Endothelial cell (in vitro differentiated cells): ENCODE measurements around the gene PDHB. TPM values are rescaled to one million over a fixed set of nuclear protein-coding genes. Genes with fewer than 3 reads are reported as not detected.
A peak's percentile ranks its signal among the peaks of the same experiment; 100 is the strongest.

ENCODE experiments used
- DNase-seq: peaks from one replicate; pipeline ENCODE4 v3.0.0; 2021; ENCODE audit warnings: low spot score
- H3K27ac Mint-ChIP-seq: one replicate; pipeline ENCODE4 v1.8.0; 2021; ENCODE audit warnings: mixed read lengths, inconsistent platforms; ENCODE audit not compliant: unreplicated experiment
- H3K27me3 Mint-ChIP-seq: one replicate; pipeline ENCODE4 v1.8.0; 2021; ENCODE audit warnings: mild to moderate bottlenecking, moderate library complexity, mixed read lengths, inconsistent platforms; ENCODE audit not compliant: unreplicated experiment
- H3K36me3 Mint-ChIP-seq: one replicate; pipeline ENCODE4 v1.8.0; 2021; ENCODE audit warnings: mild to moderate bottlenecking, low read depth, mixed read lengths, inconsistent platforms; ENCODE audit not compliant: unreplicated experiment
- H3K4me1 Mint-ChIP-seq: one replicate; pipeline ENCODE4 v1.8.0; 2021; ENCODE audit warnings: mild to moderate bottlenecking, mixed read lengths, inconsistent platforms; ENCODE audit not compliant: unreplicated experiment
- H3K4me3 Mint-ChIP-seq: one replicate; pipeline ENCODE4 v1.8.0; 2021; ENCODE audit warnings: mild to moderate bottlenecking, mixed read lengths, inconsistent platforms; ENCODE audit not compliant: unreplicated experiment
- H3K9me3 Mint-ChIP-seq: one replicate; pipeline ENCODE4 v1.8.0; 2021; ENCODE audit warnings: mixed read lengths, inconsistent platforms; ENCODE audit not compliant: unreplicated experiment
- total RNA-seq: library from RNA; stranded (reverse); fragmentation: NEBNext Ultra II Directional; extraction: Animal tissue kit (Norgen Biotek cat#: 25700); gene quantifications from one replicate; pipeline ENCODE4 v1.2.1, GENCODE V29; 2021; ENCODE audit not compliant: unreplicated experiment
- TF ChIP-seq, protein P1 (sequence below): fragments of 200-600 bp; sonication (generic); IDR thresholded peaks from one replicate; pipeline ENCODE4 v1.5.0; 2021; ENCODE audit warnings: antibody characterized with exemption; ENCODE audit not compliant: unreplicated experiment

Gene PDHB
- total RNA-seq, 1 donor from 2014 or later, result 72.8 TPM

DNA sequence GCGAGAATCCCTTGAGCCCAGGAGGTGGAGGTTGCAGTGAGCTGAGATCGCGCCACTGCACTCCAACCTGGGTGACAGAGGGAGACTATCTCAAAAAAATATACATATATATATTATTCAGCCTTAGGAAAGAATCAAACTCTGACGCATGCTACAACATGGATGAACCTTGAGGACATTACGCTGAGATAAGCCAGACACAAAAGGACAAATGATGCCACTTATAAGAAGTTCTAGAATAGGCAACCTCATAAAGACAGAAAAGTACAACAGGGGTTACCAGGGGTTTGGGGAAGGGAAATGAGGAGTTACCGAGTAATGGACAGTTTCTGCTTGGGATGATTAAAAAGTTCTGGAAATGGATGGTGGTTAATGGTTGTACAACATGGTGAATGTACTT lies 727 bp downstream of the PDHB start:
- no peak for DNase-seq
- Mint-ChIP-seq H3K36me3 (peaks cover 20% of the 10 kb centered on the region), H3K27ac (peak overlapping the region; percentile 74), H3K4me3 (peak overlapping the region; percentile 96), H3K27me3 (peaks cover 15% of the 10 kb centered on the region), H3K4me1 (peaks cover 22% of the 10 kb centered on the region), H3K9me3 (no peaks in the 10 kb centered on the region)
- TF ChIP-seq, protein P1, sequence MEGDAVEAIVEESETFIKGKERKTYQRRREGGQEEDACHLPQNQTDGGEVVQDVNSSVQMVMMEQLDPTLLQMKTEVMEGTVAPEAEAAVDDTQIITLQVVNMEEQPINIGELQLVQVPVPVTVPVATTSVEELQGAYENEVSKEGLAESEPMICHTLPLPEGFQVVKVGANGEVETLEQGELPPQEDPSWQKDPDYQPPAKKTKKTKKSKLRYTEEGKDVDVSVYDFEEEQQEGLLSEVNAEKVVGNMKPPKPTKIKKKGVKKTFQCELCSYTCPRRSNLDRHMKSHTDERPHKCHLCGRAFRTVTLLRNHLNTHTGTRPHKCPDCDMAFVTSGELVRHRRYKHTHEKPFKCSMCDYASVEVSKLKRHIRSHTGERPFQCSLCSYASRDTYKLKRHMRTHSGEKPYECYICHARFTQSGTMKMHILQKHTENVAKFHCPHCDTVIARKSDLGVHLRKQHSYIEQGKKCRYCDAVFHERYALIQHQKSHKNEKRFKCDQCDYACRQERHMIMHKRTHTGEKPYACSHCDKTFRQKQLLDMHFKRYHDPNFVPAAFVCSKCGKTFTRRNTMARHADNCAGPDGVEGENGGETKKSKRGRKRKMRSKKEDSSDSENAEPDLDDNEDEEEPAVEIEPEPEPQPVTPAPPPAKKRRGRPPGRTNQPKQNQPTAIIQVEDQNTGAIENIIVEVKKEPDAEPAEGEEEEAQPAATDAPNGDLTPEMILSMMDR, result no peak

DNA sequence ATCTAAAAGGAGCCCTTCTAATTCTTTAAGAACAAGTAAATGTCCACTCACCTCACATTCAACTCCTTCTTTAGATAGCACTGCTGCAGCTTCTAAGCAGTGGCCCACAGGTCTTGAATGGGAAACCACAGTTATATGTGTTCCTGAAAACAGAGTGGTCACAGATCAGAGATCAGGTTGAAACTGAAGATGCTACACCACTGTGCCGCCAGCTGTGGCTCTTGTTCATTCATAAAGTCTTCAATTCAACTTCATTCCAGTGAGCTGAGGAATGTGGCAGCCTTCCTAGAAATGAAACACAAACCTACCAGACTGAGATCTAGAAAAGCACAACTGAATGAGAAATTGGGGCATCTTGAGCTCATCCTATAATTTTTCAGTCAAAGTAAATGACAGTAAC lies 4.0 kb downstream of the PDHB start:
- Mint-ChIP-seq H3K9me3 (no peaks in the 10 kb centered on the region), H3K4me1 (peaks cover 35% of the 10 kb centered on the region), H3K27me3 (peaks cover 8% of the 10 kb centered on the region), H3K4me3 (no peak overlapping the region), H3K36me3 (peaks cover 22% of the 10 kb centered on the region), H3K27ac (no peak overlapping the region)
- no peak for DNase-seq
- TF ChIP-seq, protein P1, result no peak

DNA sequence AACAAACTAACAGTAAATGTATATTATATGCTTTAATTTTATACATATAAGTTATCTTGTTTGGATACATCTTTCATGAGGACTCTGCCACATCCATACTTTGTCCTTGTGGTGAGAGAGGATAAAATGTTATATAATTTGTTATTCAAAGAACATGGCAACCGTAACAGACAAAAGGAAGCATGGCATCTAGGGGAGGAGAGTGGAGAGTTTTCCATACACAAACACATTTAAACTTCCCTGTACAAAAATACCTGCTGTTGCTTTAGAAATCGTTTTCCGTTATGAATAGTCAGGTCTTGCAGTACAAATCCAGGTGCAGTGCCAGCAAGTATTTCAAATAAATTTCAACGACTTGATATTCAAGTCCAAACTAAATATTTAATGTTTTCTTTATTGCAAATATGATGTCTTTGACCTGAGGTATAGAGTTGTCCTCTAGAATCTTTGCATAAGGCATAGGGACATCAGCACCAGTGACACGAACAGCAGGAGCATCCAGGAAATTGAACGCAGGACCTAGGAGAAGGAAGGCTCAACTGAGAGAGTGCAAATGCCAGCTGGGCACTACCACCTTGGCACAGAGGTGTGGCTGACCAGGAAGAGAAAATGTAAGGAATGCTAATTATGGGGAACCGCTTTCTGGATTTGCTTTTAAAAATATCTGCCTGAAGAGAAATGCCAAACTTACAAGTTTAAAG lies 5.8 kb downstream of the PDHB start:
- peaks cover 30% of the 10 kb centered on the region for H3K4me1 Mint-ChIP-seq
- TF ChIP-seq, protein P1, result no peak
- H3K9me3 Mint-ChIP-seq, result no peaks in the 10 kb centered on the region
- peaks cover 27% of the 10 kb centered on the region for H3K36me3 Mint-ChIP-seq
- H3K27me3 Mint-ChIP-seq, result peaks cover 1% of the 10 kb centered on the region
- H3K4me3 Mint-ChIP-seq, result no peak overlapping the region
- no peak overlapping the region for H3K27ac Mint-ChIP-seq
- DNase-seq, result no peak

DNA sequence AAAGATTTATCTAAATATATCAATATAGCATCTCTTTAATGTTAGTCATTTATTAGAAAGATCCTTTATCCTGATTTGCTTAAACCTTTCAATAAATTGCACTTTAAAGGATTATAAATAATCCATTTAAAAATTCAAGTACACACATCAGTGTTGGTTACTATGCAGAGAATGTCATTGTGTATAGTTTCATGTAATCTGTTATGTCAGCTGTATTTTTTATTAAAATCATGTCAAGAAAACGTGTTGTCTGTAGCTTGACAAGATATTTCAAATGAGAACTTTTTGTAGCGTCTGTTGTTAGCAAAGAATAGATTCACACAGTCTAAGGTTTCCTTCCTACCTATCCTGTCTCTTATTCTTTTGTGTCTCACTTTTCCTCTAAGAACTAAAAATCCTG lies 7.8 kb downstream of the PDHB start:
- Mint-ChIP-seq H3K36me3 (peaks cover 26% of the 10 kb centered on the region), H3K27ac (peak overlapping the region; percentile 81)

DNA sequence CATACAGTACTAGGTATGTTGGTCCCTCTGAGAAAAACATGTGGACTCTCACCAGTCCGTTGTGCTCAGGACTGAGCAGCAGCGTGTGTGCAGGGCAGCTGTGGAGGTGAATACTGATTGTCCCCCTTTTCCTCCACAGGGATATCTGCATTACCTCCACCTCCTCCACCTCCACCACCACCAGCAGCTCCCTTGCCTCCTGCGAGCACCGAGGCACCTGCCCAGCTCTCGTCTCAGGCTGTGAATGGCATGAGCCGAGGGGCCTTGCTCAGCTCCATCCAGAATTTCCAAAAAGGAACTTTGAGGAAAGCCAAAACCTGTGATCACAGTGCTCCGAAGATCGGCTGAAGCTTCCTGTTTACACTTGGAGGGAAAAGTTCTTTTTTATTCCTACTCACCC lies 9.0 kb downstream of the PDHB start:
- H3K36me3 Mint-ChIP-seq, result peaks cover 34% of the 10 kb centered on the region
- TF ChIP-seq, protein P1, result no peak
- H3K27ac Mint-ChIP-seq, result peak overlapping the region; percentile 77
- H3K27me3 Mint-ChIP-seq, result peaks cover 3% of the 10 kb centered on the region
- DNase-seq, result no peak
- H3K9me3 Mint-ChIP-seq, result no peaks in the 10 kb centered on the region
- H3K4me1 Mint-ChIP-seq, result peaks cover 38% of the 10 kb centered on the region
- H3K4me3 Mint-ChIP-seq, result peak overlapping the region; percentile 47

More for the DNA sequence above, 7.8 kb downstream of the PDHB start:
- DNase-seq, result no peak
- peaks cover 38% of the 10 kb centered on the region for H3K4me1 Mint-ChIP-seq
- TF ChIP-seq, protein P1, result no peak
- peaks cover 3% of the 10 kb centered on the region for H3K27me3 Mint-ChIP-seq
- no peak overlapping the region for H3K4me3 Mint-ChIP-seq
- no peaks in the 10 kb centered on the region for H3K9me3 Mint-ChIP-seq
